Pulmonary artery endothelial cell (primary cell): ENCODE results near the gene BCAN. TPM values are rescaled to one million over a fixed set of nuclear protein-coding genes. Genes with fewer than 3 reads are reported as not detected.

Experiments used
- DNase-seq: peaks from one replicate; pipeline ENCODE4 v3.0.0-alpha.2; 2011; ENCODE audit warnings: low read depth, low spot score
- total RNA-seq: library from RNA; depleted of rRNA; stranded (reverse); fragments of >200 nt; gene quantifications from 2 replicates; pipeline ENCODE4 v1.2.3, GENCODE V29; 2014

BCAN gene
- total RNA-seq, 1 donor from 2014 or later, result not detected

DNA sequence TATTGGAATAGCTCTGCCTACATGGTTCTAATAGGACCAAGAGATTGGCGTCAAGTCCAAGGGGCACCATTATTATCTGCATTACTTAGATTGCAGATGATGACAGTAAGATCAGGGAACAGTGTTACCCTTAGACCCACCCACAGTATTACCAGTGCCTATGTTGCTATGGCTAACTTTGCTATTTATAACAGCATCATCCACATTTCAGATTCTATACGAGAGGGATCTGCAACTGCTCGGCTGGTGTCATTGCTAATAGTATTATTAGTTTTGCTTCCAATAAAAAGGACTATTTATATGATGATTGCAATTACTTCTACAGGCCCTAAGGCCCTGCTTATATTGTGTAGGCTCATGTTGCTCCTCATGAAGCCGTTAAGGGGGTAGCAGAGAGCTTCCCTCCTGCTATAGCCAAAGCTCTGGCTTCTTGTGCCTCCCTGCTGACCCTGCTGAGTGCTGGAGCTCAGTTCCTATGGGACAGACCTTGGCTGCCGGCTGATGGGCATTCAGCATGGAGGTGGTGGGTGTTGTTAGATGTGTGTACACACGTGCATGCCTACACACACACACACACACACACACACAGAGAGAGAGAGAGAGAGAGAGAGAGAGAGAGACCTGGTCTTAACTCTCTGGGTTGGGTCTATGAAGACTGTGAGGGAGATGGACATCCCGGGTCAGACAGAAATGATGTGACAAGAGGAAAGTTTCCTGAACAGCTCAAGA is 1.3 kb downstream of the BCAN start:
- no peak for DNase-seq

DNA sequence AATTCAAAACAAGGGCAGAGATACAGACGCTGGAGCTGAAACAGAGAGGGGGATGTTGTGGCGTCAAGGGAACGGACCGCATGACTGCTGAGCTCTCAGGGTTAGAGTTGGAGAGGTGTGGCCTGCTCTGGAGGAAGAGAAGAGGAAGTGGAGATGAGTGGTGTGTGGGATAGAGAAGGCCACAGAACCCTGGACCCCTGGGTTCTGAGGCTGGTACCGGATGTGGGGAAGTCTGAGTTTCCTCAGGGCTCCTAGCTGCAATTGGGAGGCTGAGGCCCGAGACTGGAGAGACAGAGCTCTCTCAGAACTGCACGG is 1.8 kb downstream of the BCAN start:
- DNase-seq, result no peak

DNA sequence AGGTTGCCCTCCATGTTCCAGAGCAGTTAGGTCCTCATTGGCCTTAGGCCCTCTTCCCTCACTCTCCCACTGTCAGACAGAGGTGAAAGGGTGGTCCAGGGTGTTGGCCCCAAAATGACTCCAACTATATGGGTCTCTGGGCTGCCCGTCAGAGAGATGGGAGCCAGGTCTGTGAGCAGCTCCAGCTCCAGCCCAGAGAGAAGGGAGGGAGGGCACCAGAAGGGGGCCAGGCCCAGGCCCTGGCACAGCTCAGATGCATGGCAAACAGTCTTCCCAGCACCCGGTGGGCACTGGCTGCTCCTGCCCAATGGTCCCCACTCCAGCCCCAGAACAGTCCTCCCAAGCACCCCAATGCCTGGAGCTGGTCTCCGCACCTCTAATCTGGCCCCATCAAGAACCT is 2.2 kb downstream of the BCAN start:
- no peak for DNase-seq

DNA sequence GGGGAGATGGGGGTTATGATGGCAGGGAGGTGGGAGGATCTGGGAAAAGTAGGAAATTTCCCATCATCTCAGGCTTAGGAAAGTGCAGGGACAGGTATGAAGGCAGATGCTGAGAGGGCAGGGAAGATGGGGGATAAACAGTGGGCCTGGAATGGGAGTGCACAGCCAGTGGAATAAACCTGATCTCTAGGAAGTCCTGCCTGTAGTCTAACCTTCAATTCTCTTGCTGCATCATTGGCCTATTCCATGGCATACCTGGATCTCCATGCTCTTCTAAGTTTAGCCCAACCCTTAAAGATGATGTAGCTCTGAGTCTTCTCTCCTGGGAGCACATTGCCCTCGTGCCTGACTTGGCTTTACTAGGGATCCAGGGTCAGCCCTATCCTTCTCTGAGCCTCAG is 2.7 kb downstream of the BCAN start:
- DNase-seq, result no peak

DNA sequence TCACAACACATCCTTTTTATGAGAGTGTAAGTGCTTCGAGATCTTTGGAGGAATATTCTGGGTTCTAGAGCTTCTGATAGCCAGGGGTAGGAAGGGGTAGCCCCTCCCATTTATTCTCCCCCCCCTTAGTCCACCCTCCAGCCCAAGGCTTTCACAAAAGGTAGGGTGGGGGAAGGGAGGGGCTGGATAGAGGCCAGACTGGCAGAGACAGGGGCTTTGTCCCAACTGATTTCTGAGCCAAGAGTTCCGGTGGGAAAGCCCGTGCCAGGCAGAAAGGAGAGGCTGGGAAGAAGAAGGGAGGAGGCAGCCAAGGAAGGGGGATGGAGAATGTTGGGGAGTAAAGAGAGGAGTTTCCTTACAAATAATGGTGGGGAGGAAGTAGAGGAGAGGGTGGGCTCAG is 3.1 kb downstream of the BCAN start:
- no peak for DNase-seq

DNA sequence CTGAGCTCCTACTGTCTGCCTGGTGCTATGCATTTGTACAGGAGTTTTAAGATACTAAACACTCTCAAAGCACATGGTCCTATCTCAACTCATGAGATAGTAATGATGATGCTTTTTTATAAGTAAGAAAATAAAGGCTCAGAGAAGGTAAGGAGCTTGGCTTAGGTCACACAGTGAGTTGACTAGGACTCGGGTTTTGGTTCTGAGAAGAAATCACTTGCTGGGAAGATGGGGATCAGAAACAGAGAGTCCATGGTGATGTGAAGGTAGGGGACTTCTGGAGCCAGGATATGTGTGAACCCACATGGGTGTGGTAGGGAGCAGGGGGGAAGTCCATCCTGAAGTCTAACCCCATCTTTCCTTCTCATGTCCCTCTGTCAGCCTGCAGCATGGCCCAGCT is 3.7 kb downstream of the BCAN start:
- DNase-seq, result no peak

DNA sequence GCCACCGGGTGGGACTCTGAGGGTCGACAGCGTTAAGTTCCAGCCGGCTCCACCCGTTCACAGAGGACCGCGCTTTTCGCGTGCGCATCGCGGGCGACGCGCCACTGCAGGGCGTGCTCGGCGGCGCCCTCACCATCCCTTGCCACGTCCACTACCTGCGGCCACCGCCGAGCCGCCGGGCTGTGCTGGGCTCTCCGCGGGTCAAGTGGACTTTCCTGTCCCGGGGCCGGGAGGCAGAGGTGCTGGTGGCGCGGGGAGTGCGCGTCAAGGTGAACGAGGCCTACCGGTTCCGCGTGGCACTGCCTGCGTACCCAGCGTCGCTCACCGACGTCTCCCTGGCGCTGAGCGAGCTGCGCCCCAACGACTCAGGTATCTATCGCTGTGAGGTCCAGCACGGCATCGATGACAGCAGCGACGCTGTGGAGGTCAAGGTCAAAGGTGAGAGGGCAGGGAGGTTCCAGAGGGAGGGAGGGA is 4.9 kb downstream of the BCAN start:
- no peak for DNase-seq

DNA sequence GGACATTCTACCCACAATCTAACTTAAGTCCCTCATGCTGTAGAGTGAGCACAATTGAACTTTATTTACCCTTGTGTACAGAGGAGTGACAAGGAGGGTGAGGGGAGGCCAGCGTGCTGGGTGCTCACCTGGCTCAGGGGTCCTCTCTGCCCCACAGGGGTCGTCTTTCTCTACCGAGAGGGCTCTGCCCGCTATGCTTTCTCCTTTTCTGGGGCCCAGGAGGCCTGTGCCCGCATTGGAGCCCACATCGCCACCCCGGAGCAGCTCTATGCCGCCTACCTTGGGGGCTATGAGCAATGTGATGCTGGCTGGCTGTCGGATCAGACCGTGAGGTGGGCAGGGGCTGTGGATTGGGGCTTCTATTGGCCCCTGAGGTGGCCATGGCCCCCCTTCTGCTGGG is 5.4 kb downstream of the BCAN start:
- DNase-seq, result no peak

DNA sequence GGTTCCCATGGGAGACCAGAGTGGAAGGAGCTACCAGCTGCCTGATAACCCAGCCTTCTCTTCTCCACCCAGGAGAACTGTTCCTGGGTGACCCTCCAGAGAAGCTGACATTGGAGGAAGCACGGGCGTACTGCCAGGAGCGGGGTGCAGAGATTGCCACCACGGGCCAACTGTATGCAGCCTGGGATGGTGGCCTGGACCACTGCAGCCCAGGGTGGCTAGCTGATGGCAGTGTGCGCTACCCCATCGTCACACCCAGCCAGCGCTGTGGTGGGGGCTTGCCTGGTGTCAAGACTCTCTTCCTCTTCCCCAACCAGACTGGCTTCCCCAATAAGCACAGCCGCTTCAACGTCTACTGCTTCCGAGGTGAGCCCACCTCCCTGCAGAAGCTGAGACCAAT is 6.6 kb downstream of the BCAN start:
- no peak for DNase-seq

DNA sequence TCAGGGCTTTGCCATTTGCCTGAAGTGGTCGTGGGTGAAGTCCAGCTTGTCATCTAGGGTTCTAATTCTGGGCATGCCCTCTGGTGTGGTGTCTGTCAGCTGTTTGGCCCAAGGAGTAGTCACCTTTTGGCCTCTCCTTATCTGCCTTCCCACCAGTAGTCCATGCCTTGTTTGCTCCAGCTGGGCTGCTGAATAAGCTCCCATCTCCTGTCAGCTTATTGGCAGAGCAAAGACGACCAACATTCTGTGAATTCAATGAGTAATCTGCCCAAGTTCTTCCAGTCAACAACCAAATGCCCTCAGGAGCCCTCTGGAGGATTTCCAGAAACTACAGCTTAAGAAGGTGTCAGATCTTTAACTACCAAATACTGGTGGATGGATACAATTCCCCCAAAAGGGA is 7.0 kb downstream of the BCAN start:
- no peak for DNase-seq

DNA sequence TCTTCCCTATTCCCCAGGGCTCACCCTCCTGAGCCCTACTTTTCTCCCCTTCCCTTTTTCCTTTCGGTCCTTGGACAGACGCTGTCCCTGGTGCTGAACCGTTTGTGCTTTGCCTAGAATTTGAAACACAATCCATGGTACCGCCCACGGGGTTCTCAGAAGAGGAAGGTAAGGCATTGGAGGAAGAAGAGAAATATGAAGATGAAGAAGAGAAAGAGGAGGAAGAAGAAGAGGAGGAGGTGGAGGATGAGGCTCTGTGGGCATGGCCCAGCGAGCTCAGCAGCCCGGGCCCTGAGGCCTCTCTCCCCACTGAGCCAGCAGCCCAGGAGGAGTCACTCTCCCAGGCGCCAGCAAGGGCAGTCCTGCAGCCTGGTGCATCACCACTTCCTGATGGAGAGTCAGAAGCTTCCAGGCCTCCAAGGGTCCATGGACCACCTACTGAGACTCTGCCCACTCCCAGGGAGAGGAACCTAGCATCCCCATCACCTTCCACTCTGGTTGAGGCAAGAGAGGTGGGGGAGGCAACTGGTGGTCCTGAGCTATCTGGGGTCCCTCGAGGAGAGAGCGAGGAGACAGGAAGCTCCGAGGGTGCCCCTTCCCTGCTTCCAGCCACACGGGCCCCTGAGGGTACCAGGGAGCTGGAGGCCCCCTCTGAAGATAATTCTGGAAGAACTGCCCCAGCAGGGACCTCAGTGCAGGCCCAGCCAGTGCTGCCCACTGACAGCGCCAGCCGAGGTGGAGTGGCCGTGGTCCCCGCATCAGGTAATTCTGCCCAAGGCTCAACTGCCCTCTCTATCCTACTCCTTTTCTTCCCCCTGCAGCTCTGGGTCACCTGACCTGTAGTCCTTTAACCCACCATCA is 10.4 kb downstream of the BCAN start:
- no peak for DNase-seq

DNA sequence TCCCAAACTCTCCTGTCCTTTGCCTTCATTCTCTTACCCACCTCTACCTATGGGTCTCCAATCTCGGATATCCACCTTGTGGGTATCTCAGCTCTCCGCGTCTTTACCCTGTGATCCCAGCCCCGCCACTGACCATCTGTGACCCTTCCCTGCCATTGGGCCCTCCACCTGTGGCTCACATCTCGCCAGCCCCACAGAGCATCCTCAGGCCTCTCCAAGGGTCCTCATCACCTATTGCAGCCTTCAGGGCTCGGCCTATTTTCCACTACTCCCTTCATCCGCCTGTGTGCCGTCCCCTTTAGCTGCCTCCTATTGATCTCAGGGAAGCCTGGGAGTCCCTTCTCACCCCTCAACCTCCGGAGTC is 11.1 kb downstream of the BCAN start:
- DNase-seq, result no peak

DNA sequence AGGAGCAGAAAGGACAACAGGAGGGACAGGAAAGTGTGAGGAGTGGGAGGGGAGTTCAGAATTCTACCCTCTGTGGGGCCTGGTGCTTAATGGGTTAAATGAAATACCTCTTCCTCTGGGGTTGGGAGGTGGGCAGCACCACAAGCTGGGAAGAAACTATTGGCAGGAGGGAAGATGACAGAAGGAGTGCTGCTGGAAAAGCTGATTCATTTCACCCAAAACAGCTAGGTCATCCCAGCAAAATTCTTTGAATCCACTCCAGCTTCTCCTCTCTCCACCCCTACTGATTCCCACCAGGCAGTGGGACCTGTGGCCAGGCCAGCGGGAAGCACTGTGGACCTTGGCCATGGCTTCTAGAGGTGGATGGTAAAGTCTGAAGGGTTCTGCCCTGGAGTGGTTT is 12.8 kb downstream of the BCAN start:
- DNase-seq, result no peak

DNA sequence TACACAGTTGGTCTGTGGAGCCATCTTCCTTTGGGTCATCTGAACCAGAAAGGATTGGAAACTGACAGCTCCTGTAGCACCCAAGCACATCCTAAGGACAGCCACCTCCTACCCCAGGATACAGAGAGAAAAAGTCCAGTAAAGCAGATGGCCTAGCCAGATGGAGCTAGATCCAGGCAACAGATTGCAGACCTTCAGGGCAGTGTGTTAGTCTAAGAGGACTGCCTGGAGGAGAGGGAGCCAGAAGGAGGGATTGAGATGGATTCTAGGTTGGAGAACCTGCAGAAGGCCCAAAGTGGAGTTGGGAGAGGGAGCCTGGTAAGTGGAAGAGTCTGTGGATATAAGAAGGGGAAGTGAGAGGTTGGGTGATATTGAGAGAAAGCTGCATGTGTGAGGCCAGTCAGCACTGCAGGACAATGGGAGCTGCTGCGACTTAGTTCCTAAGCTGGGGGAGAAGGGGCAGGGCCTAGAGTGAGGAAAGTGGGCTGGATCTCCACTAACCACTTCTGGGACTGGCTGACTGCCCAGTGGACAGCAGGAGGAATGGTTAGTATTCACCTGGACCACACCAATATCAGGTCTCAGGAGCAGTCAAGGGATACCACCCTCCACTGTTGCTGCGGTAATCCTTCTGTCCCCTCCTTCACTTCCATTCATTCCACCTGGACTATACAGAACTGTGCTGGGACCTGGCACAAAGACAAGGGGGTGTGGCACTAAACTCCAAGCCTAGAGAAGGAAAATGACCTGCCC is 13.4 kb downstream of the BCAN start:
- no peak for DNase-seq

DNA sequence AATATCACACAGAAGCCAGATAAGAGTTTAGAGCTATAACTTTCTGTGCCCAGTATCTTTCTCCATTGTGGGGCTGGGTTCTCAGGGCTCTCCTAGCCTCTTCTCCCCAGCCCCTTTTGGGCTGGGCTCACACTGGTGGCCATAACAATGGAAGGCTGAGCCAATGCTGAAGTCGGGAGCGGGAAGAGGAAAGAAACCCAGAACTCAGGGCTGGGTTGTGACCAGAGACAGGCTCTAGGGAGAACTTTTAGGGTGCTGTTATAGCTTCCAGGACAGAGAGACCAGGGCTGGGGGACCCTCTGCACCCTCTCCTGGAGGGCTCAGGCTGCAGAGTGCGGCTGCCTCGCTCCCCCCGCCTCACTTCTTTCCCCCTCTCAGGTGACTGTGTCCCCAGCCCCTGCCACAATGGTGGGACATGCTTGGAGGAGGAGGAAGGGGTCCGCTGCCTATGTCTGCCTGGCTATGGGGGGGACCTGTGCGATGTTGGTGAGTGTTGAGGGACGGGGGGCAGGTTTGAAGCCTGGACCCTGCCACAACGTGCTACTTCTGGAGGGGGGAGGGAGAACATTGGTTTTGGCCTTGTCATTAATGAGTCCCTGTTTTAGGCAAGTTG is 14.1 kb downstream of the BCAN start:
- DNase-seq, result no peak

DNA sequence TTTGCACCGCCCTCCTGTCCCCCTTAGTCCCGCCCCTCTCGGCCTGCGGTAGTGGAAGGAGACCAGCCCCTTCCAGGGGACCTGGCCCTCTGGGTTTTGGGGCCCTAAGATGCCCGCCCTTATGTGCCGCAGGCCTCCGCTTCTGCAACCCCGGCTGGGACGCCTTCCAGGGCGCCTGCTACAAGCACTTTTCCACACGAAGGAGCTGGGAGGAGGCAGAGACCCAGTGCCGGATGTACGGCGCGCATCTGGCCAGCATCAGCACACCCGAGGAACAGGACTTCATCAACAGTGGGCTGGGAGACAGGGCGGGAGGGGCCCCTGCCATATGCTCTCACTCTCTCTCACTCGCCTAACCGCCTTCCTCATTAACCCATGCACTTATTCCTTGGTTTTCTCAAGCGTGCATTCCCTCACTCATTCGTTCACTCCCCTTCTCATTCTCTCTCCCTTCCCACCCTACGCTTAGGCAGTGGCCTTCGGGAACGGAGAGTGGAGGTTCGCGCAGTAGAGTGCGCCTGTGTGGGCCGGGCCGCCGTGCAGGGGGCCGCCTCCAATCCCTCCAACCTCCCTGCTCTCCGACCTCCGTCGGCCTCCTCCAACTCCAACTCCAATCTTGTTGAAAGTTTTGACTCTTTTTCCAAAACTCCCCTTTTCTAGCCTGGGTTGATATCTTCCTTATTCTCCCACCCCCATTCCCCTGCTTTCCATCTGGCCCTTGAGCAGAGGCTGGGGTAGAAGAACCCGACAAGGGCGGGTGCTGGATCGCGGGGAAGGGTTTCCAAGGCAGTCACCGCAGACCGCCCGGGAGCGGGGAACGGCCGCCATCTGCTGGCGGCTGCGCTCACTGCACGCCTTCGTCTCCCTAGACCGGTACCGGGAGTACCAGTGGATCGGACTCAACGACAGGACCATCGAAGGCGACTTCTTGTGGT is 15.2 kb downstream of the BCAN start:
- DNase-seq, result no peak

DNA sequence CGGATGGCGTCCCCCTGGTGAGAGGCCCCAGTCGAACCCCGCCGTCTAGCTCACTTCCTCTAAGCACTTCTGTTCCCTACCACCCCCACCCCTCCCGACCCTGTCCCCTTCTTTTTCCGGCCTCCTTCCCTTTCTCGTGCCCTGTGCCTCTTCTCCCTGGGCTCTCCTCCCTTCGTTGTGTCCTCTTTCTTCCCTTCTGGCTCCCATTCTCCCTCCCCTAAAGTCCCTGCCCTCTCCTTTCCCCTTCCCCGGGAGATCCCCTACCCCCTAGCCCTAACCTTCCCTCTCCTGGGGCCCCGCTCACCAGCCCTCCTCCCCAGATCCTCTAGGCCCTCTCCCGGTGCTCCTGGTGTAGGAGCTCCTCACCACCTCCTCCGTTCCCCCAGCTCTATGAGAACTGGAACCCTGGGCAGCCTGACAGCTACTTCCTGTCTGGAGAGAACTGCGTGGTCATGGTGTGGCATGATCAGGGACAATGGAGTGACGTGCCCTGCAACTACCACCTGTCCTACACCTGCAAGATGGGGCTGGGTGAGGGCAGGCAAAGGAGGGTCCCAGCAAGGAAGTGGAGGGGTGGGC is 15.9 kb downstream of the BCAN start:
- DNase-seq, result no peak

DNA sequence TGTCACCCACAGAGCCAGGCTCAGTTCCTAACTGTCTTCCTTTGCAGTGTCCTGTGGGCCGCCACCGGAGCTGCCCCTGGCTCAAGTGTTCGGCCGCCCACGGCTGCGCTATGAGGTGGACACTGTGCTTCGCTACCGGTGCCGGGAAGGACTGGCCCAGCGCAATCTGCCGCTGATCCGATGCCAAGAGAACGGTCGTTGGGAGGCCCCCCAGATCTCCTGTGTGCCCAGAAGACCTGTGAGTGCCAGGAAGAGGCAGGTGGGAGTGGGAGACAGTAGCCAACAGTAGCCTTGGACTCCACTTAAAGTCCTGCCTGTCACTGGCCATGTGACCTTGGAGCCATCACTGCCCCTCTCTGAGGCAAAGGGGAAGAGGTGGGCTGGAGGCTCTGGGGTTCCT is 16.6 kb downstream of the BCAN start:
- DNase-seq, result no peak

DNA sequence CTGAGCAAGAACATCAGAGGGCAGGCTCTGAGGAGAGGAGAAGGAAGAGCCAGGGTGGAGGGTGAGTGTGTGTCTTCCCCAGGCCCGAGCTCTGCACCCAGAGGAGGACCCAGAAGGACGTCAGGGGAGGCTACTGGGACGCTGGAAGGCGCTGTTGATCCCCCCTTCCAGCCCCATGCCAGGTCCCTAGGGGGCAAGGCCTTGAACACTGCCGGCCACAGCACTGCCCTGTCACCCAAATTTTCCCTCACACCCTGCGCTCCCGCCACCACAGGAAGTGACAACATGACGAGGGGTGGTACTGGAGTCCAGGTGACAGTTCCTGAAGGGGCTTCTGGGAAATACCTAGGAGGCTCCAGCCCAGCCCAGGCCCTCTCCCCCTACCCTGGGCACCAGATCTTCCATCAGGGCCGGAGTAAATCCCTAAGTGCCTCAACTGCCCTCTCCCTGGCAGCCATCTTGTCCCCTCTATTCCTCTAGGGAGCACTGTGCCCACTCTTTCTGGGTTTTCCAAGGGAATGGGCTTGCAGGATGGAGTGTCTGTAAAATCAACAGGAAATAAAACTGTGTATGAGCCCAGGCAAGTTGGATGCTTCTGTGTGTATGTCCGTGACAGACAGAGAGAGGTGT is 17.1 kb downstream of the BCAN start:
- DNase-seq, result no peak

DNA sequence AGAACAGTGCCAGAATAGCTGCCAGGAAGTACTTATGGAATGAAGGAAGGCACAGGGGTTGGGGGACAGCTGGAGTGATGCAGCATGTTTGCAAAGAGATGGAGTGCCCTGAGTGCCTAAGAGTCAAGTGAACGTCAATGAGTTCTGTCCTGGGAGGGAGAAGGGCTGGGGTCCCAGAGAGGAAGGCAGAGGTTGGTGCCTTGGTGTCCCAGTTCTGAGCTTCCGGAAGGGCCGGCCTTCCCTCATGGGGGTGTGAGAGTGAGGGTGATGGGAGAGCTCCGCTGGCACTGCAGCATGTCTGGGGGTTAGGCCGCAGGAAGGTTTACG is 17.7 kb downstream of the BCAN start:
- no peak for DNase-seq
